ENCODE results near the gene RNF111. TPM values are rescaled to one million over a fixed set of nuclear protein-coding genes. Genes with fewer than 3 reads are reported as not detected.

RNF111 gene
- total and polyA plus RNA-seq, 4 donors, result 8.7 to 52.0 (median 19.5) TPM

DNA sequence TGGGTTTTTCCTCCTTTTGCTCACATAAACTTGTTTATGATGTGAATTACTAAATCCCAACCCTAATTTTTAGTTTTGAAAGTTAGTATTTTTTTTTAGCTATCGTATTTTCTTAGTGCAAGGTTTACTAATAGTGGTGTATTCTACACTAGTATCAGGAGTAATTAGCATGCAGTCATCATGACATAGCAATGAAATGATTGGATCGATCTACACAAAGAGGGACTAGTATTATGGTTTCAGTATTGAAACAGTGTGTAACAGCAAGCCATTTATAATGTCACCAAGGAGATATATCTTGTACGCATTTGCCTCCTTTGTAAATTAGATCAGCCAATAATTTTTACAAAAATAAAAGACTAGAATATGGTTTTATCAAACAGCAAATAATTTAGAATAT lies 38.7 kb downstream of the RNF111 start:
- Histone ChIP-seq H3K4me1 (ENCODE audit: control insufficient read depth in 5 of 5, insufficient read depth in 5 of 5, low read length in 5 of 5) (no peaks in the 10 kb centered on the region), H3K9me3 (ENCODE audit: control insufficient read depth in 4 of 4, insufficient read depth in 3 of 4, low read length in 3 of 4) (no peaks in the 10 kb centered on the region), H3K27ac (ENCODE audit: low read depth in 1 of 2, low read length in 1 of 2) (no peak overlapping the region), H3K9ac (ENCODE audit: insufficient read depth in 1 of 2, low read length in 2 of 2) (no peak overlapping the region), H3K4me3 (no peak overlapping the region), H3K36me3 (ENCODE audit: control insufficient read depth in 4 of 4, insufficient read depth in 4 of 4, low read length in 4 of 4) (peaks cover 0 to 9% (median 4%) of the 10 kb centered on the region in 4 donors), H3K27me3 (ENCODE audit: control insufficient read depth in 3 of 3, insufficient read depth in 3 of 3, low read length in 2 of 3) (no peaks in the 10 kb centered on the region)
- WGBS, 2 donors, result 96 to 99% methylated on average over 3 of the region's 3 CpGs
- TF ChIP-seq, protein P1, sequence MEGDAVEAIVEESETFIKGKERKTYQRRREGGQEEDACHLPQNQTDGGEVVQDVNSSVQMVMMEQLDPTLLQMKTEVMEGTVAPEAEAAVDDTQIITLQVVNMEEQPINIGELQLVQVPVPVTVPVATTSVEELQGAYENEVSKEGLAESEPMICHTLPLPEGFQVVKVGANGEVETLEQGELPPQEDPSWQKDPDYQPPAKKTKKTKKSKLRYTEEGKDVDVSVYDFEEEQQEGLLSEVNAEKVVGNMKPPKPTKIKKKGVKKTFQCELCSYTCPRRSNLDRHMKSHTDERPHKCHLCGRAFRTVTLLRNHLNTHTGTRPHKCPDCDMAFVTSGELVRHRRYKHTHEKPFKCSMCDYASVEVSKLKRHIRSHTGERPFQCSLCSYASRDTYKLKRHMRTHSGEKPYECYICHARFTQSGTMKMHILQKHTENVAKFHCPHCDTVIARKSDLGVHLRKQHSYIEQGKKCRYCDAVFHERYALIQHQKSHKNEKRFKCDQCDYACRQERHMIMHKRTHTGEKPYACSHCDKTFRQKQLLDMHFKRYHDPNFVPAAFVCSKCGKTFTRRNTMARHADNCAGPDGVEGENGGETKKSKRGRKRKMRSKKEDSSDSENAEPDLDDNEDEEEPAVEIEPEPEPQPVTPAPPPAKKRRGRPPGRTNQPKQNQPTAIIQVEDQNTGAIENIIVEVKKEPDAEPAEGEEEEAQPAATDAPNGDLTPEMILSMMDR (IDR thresholded peaks at IDR 0.05; ENCODE audit: control extremely low read depth, extremely low read depth), result no peak
- DNase-seq, result no peak
- no peak for ATAC-seq (ENCODE audit: insufficient read depth, low FRiP score)

DNA sequence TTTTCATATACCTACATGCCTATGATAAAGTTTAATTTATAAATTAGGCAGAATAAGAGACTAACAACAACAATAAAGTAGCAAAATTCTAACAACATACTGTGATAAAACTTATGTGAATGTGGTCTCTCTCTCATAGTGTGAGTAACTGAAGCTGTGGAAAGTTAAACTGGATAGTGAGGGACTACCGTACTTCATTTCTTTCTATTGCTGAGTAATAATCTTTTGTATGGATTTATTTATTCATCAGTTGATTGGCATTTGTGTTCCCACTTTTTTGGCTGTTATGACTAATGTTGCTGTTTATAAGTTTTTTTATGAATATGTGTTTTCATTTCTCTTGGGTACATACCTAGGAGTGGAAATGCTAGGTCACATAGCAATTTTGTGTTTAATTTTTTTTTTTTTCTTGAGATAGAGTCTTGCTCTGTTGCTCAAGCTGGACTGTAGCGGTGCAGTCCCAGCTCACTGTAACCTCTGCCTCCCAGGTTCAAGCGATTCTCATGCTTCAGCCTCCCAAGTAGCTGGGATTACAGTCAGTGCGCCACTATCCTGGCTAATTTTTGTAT lies 41.0 kb downstream of the RNF111 start:
- no peak for DNase-seq
- ATAC-seq (ENCODE audit: insufficient read depth, low FRiP score), result no peak
- Histone ChIP-seq H3K4me1 (ENCODE audit: control insufficient read depth in 5 of 5, insufficient read depth in 5 of 5, low read length in 5 of 5) (peaks cover 0 to 2% (median 0%) of the 10 kb centered on the region in 5 donors), H3K4me3 (no peak overlapping the region), H3K36me3 (ENCODE audit: control insufficient read depth in 4 of 4, insufficient read depth in 4 of 4, low read length in 4 of 4) (peaks cover 0 to 13% (median 7%) of the 10 kb centered on the region in 4 donors), H3K9ac (ENCODE audit: insufficient read depth in 1 of 2, low read length in 2 of 2) (no peak overlapping the region), H3K9me3 (ENCODE audit: control insufficient read depth in 4 of 4, insufficient read depth in 3 of 4, low read length in 3 of 4) (no peaks in the 10 kb centered on the region), H3K27ac (ENCODE audit: low read depth in 1 of 2, low read length in 1 of 2) (no peak overlapping the region), H3K27me3 (ENCODE audit: control insufficient read depth in 3 of 3, insufficient read depth in 3 of 3, low read length in 2 of 3) (no peaks in the 10 kb centered on the region)
- TF ChIP-seq, protein P1 (IDR thresholded peaks at IDR 0.05; ENCODE audit: control extremely low read depth, extremely low read depth), result no peak
- 97 to 98% methylated on average over 4 of the region's 4 CpGs for WGBS, 2 donors

DNA sequence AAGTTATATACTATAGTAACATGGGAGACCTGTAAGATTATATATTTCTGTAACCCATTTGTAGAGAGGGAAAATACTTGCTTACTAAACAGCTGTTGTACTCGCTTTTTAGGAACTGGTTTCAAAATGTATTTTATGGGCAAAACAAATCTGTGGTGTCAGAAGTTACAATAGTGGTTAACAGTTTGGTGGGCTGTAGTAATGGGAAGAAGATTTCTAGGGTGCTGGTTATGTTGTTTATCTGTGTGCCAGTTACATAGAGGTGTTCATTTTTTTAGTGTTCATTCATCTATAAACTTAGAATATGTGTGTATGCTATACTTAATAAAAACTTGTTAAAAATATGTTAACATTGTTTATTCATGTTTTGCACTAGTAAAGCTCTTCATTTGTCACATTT lies 42.1 kb downstream of the RNF111 start:
- H3K4me3 ChIP-seq, result no peak overlapping the region
- WGBS, 2 donors, result 38 to 69% methylated on average over 1 of the region's 1 CpG
- H3K9ac ChIP-seq (ENCODE audit: insufficient read depth in 1 of 2, low read length in 2 of 2), result no peak overlapping the region
- no peaks in the 10 kb centered on the region for H3K9me3 ChIP-seq (ENCODE audit: control insufficient read depth in 4 of 4, insufficient read depth in 3 of 4, low read length in 3 of 4)
- TF ChIP-seq, protein P1 (IDR thresholded peaks at IDR 0.05; ENCODE audit: control extremely low read depth, extremely low read depth), result no peak
- peaks cover 3 to 12% (median 7%) of the 10 kb centered on the region in 4 donors for H3K36me3 ChIP-seq (ENCODE audit: control insufficient read depth in 4 of 4, insufficient read depth in 4 of 4, low read length in 4 of 4)
- no peak for DNase-seq
- peaks cover 0 to 2% (median 0%) of the 10 kb centered on the region in 5 donors for H3K4me1 ChIP-seq (ENCODE audit: control insufficient read depth in 5 of 5, insufficient read depth in 5 of 5, low read length in 5 of 5)
- no peak for ATAC-seq (ENCODE audit: insufficient read depth, low FRiP score)
- H3K27ac ChIP-seq (ENCODE audit: low read depth in 1 of 2, low read length in 1 of 2), result no peak overlapping the region
- no peaks in the 10 kb centered on the region for H3K27me3 ChIP-seq (ENCODE audit: control insufficient read depth in 3 of 3, insufficient read depth in 3 of 3, low read length in 2 of 3)

DNA sequence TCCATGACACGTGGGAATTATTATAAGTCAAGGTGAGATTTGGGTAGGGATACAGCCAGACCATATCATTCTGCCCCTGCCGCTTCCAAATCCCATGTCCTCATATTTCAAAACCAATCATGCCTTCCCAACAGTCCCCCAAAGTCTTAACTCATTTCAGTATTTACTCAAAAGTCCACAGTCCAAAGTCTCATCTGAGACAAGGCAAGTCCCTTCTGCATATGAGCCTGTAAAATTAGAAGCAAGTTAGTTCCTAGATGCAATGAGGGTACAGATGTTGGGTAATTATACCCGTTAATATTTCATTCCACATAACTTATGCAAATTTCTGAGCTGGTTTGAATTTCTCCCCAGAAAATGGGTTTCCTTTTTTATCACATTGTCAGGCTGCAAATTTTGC lies 47.7 kb downstream of the RNF111 start:
- Histone ChIP-seq H3K27ac (ENCODE audit: low read depth in 1 of 2, low read length in 1 of 2) (no peak overlapping the region), H3K36me3 (ENCODE audit: control insufficient read depth in 4 of 4, insufficient read depth in 4 of 4, low read length in 4 of 4) (peaks cover 3 to 12% (median 7%) of the 10 kb centered on the region in 4 donors), H3K9me3 (ENCODE audit: control insufficient read depth in 4 of 4, insufficient read depth in 3 of 4, low read length in 3 of 4) (no peaks in the 10 kb centered on the region), H3K4me3 (no peak overlapping the region), H3K9ac (ENCODE audit: insufficient read depth in 1 of 2, low read length in 2 of 2) (no peak overlapping the region), H3K27me3 (ENCODE audit: control insufficient read depth in 3 of 3, insufficient read depth in 3 of 3, low read length in 2 of 3) (no peaks in the 10 kb centered on the region), H3K4me1 (ENCODE audit: control insufficient read depth in 5 of 5, insufficient read depth in 5 of 5, low read length in 5 of 5) (peaks cover 0 to 8% (median 0%) of the 10 kb centered on the region in 5 donors)
- ATAC-seq (ENCODE audit: insufficient read depth, low FRiP score) (no peak), DNase-seq (no peak)
- WGBS, 2 donors, result 82 to 92% methylated on average over 3 of the region's 3 CpGs
- TF ChIP-seq, protein P1 (IDR thresholded peaks at IDR 0.05; ENCODE audit: control extremely low read depth, extremely low read depth), result no peak
